ENCODE results near the gene IFNK.

Gene IFNK

DNA sequence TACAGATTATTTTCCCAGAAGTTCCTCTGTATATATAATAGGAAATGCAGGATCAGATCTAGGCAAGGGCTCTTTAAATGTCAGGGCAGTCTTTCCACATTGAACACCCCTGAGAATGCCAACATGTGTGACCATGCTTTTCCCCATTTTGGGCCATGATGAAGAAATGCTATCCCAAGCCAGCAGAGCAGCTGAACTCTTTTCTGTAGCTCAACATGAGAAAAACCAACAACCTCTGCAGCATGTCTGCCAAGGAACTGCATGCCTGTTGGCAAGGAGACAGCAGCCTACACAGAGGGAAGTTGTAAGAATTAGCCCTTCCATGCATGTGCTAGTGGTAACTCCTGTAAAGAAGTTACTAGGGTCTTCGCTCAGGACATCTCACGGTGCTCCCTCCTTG, 9.5 kb upstream of the IFNK start:
- no peak for DNase-seq

DNA sequence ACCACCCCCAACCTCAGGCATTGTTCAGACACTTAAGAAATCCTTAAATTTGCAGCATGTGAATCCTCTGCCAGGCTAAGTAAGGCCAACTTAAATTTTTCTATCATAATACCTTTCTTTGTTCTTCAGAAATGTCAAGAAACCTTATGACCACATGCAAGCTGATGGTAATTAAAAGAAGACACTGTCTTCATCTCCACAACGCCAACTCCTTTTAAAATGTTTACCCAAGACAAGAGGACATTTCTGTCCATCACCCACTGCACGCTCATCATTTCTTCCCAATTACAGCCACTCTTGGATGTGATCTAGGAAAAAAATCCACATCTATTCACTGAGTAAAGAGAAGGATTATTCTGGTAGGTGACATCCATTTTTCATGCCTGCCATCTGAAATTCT, 6.1 kb upstream of the IFNK start:
- no peak for DNase-seq

DNA sequence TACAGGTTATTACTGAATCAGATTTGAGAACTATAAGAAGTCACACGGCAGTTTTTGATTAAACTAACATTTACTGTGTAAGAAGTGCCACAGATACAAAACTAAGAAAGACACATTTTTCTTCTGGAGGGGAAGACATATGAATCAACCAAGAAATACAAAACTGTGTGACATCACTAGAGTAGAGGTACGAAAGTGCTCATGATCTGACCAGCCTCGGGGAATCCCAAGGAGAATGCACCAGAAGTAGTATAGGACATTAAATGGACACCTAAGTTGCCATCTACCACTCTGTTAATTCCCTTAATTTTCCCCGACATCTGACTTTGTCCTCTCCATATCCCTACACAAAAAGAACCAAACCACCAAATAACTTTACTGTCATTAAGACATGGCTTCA, 5.3 kb upstream of the IFNK start:
- no peak for DNase-seq

DNA sequence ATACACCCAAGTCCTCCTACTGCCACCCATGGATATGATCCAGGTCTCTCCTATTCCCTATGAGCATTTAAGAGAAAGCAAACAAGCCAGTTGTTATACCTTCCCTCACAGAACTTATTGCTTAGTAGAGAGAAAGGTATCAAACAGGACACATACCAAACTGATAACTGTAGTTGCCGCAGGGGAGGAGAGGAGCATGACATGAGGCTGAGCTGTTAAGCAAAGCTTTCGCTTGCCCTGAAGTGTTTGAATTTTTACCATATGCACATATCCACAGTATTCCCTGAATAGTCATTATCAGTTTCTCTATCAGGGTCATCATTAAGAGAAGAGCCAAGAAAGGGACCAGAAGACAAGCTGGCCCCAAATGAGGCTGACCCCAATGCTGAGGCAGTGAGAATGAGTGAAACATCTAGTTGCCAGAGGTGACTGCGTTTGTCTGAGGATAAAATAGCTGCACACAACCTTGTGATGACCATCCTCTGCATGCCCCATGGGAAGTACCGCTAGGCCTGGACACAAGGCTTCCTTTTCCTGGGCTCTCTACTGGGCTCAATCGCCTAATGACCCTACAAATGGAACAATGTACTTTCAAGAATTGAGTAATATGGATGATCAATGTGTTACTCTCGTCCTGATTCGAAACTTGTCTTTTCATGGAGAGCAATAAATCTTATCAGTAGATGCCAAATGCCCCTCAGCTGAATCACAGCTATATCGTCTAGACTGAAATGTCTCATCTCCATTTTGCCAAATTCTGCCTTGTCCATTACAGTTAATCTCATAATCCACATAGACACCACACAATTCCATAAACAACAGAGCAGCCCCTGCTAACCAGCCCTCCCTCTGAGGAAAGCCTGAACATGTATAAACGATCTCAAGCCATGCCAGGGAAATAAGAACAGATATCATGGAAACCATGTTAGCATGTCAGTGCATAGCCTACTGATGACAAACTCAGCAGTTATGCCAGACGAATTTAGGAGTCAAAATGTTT, 4.3 kb upstream of the IFNK start:
- DNase-seq = no peak

DNA sequence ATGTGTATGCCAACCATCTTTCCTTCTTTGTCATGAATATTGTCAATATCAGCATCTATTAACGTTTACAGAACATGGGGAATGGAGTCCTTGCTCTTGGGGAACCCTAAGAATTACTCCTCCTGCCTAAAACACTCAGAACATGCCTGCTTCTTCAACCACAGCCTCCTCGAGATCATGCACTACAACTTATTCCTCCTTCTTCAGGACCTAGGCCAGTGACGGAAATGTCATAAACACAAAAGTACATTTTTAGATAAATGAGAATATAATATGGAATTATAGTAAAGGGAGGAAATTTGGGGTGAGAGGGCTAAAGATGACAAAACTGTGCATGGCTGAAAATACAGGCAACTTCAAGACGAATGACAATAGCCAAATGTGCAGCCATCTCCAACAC, 3.1 kb upstream of the IFNK start:
- DNase-seq = no peak

DNA sequence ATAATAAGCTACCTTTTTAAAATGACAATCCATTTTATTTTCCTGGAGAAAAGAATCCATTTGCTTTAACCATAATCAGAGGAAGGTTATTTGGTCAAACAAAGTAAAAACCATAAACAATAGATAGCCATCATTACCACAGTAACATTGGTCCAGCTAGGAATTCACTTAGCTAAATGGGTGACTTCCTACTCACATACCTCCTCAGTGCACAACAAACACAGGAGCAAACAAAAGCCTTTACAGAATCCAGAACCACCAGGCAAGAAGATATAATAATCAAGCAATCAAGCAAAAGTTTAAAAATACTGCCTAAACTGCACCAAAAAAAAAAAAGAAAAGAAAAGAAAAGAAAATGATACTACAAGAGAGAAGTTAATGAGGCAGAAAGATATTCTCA, 949 bp upstream of the IFNK start:
- no peak for DNase-seq

DNA sequence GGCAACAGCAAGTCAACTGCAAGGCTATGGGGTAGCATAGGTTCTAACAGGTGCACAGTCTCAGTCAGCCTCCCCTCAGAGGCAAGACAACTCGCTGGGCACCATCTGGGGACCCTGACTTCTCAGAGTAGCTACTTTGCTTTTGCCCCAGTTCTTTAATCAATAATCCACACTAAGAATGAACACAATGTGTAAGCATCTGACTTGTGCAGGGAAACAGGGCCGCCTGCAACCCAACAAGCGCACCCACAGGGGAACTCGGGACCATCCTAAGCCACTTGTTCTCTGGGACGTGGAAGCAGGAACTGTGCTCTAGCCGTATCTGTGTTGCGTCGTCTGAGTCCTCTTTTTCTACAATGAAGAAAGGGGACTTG, 3.6 kb downstream of the IFNK start:
- no peak for DNase-seq

DNA sequence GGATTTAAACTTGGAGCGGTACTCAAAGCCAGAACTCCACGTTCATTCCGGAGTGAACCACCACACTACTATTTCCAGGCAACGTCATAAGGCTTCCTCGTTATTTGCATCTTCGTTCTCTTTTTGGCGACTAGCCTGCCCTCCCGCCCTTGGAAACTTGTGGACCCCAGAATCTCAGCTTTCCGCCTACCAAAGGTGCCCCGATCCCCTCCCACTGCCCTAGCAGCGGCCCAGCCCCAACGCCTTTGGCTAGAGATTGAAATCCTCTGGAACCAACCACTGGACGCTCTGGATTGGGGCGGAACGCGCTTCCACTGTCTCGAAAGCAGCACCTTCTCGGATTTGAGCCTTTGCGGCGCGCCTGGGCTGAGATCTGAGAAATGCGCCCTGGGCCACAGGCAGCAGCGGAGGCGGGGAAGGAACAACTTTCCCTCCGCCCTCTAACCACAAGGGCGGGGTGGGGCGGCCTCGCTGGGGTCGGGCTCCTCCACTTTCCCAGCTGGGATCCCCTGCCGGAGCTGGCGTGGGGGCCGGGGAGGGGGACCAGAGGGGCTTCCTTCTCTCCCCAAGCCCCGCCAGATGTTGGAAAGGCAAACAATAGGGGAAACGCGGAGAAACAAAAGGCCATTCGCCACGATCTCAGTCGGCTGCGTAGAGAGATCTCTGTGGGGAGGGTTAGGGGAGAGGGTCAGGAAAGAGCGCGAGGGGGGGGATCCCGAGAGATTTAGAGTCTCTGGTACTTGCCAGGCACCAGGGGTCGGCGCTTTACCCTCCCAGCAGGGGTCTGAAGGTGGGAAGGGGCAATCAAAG, 4.2 kb downstream of the IFNK start:
- DNase-seq = peak; percentile 42

DNA sequence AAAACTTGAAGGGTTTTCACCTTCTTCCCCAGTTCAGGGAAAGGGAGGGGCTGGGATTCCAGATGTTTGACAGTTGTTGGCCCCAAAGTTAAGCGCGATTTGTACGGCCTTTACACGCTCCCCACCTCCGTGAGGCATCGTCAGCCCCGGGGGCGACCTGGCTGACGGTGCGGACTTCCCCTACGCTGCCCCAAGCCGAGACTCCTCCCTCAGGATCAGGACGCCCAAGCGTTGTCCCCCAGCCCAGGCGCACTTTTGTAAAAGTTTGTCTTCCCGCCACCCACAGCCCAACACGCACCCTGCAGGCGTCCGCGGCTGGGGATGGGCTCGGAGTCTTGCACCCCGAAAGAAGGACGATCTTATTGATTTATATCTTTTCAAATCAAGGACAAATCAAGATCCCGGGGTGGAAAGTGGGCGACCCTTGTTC, 4.8 kb downstream of the IFNK start:
- peak; percentile 47 for DNase-seq

DNA sequence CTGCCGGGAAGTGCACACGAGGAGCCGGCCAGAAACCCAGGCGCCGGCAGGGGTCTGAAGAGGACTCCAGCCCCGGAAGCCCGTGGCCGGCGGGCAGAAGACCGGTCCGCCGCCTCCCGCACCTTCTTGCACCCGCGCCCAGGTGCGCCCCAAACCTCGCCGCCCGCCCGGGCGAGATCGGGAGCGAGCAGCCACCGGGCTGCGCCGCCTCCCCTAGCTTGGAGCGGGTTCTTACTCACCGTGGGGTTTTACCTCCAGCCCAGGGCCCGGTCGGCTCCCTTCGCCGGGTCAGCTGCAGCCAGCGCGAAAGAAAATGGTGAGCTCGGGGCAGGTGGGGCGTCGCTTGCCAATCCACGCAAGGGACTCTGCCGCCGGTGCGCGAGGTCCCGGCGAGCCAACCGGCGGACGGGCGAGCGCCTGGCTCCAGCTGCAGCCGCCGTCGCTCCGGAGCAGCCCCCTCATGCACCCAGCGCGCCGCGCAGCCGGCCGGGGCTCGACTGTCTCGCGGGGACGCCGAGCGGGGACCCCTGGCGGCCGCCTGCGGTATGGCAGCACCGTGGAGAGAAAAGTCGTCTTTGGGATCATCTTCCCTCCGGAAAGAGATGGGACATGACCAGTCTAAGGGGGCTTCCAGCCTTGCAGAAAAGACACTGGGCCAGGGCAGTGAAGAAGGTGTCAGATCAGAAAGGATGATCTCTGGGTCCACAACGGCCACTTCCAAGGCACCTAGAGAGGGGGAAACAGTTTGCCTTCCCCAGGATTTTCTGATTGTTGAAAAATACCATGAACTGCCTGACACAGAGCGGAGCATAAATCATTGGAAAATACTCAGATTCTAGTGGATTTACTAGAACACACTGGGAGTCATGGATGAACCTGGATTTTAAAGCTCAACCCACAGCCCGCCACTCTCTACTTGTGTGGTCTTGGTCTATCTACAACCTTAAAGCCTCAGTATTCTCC, 5.5 kb downstream of the IFNK start, which contains the start of gene MOB3B:
Gene MOB3B, minus strand, starts transcription at position 499 of the 963 bp plus-strand sequence. CDS start 74,264 bp downstream, outside the sequence.
- peak; percentile 78 for DNase-seq

DNA sequence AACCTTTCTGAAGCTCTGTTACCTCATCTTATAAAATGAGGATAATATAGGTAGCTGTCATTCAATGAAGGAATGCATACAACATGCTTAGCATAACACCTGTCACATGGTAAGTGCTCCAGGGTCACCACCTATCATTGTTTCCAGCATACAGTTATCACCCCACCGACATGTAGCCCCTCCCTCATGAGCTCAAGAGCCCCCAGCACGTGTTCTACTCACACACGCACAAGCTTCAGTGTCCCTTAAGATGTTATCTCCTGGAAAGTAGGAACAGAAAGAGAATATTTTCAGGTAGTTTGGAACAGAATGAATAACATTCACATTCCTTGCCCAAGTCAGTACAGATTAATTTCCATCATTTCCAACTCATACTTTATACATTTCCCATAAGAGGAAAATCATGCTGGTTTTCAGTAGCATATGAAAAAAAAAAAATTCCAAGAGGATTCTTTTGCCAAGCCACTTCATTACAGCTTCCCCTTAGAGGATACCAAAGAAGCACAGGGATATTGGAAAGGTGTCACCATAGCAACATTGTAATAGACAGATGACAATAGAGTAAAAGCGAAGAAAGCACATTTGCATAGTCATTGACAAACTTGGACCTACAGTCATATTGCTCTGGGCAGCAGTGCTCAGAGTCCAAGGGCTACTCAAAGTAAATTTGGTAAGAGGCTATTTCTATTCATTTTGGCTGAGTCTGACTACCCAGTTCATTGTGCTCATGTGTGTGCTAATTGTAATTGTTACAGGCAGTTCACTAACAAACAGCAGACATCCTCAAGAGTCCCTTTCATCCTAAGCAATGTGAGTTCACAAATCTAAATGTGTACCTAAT, 7.0 kb downstream of the IFNK start:
- DNase-seq = no peak

DNA sequence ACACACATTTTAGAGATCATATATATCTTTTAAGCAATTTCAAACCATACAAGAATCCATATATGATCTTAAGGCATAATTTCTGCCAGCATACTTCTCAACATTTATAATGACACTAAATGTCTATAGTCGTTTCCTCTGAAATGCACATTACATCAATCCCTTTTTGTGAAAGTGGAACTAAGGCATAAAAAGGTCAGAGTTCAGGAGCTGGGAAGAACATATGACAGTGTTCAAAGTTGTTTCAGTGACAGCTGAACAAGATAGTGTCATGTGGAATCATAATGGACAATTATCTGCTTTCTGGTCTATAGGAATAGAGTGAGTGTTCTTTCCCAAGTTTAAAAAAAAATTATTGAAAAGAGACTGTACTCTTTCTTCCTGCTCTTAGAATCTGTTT, 8.0 kb downstream of the IFNK start:
- no peak for DNase-seq

DNA sequence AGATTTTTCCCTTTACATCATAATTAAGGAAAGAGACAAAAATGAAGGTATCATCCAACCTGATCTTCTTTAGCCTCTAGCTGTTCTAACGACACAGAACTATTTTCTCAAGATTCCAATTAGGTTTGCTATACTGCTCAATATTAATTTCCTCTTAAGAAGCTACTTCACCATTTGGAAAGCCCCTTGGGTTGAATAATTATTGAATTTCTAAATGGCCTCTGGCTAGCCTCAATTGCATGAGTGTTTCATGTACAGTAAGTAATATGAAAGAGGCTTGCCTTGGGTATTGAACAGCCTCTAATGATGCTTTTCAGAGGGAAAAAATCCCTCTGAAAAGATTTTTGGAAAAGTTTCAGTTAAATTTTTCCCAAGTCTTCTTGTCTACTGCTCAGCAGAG, 9.2 kb downstream of the IFNK start:
- no peak for DNase-seq

DNA sequence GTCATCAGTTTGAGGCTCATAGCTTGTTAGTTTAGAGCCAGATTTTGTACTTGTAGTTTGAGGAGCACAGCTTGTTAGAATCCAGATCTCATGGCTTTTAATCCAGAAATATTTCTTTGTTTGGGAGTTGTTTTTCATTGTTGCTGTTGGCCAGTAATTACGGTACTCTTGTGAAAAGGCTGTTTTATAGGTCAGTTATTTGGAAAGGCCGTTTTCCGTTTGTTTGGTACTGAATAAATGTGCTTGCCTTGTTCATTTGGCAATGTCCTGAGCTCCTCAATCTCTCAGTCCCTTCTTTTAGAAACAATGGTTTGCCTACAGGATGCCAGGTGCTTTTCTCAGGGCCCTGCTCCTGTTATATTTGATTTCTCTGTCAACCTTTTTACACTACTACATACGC, 10.0 kb downstream of the IFNK start:
- DNase-seq = no peak

DNA sequence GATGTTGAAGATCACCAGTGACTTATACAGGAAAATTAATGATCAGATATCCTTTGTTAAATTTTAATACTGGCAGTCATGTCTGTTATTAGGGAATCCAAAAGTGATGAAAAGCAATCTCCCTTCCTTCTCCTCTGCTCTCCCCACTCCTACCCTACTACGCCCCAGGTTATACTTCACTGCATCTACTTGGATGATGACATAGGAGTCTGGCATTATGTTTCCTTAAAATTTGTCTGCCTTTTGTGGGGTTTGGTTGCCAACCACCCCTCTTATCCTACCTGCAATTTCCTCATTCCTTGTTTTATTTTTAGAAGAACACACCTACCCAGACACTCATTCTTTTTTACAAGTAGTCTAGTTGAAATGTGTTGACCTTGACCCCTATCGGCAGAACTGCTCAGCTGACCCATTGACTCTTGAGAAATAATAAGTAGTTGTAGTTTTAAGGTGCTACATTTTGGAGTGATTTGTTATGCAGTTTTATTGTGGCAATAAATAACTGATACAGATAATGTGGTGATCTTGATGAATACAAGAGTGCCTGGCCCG, 10.6 kb downstream of the IFNK start:
- DNase-seq = no peak

DNA sequence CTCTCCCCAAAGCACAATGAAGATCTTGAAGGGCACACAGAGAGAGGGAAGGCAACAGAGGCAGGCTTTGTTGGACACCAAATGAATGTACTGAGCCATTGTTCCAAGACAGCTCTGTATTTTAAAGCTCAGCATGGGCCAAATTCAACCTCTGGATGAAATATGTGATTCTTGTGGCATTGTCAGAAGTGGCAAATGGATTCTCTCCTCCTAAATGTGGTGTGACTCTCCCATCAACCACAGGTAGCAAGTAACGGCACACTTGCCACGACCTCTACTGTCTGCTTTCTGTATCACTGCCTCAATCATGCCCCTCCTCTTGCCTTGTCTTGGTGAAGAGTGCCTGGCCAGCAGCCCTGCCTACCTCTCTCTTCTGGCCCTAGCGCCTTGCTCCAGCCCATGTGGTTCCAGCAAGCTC, 11.6 kb downstream of the IFNK start:
- no peak for DNase-seq

DNA sequence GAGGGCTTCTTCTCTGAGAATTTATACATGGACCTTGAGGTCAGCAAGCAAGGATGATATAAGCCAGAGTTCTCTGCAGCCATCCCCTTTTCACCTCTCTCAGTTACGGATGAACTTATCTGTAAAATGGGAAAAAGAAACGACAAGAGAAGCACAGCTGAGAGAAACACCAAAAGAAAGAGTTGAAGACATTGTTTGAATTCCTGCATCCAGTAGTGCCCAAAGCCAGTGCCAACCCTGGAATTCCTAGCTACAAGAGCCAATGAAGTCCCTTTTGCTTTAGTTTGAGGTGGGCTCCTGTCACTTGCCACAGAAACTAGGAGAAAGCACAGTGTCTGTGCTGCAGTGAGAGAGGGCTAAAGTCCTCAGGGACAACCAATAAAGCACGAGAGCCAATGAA, 12.1 kb downstream of the IFNK start:
- DNase-seq = no peak

DNA sequence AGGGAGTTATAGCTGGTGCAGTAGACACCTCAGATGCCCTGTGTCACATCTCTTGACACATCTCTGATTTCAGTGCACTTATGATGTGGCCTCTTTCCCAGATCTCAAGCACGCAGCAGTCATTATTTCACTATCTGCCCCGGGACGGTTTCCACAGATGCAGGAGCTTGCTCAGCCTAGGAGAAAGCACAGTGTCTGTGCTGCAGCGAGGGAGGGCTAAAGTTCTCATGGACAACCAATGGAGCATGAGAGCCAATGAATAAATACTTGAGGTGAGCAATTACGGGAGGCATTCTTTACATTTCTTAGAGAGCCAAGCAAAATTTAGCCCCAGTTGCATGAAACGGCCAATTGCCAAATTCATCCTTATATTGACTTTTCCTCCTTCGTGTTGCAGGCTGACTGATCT, 12.9 kb downstream of the IFNK start:
- DNase-seq = no peak

DNA sequence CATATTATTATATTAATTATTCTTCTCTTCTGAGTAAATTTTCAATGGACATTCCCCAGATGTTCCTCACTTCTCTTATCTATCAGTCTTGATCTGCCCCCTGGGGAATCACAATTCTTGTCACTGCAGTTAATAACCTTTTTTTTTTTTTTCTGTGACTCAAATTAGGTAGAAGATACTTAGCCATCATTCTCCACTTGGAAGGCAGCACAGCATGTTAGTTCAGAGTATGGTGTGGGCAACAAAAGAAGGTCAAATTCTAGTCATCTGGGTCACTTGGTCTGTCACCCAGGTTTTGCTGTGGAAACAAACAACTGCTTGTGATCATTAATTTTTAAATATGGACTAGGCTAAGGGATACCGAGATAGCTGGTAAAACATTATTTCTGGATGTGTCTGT, 13.7 kb downstream of the IFNK start:
- no peak for DNase-seq

DNA sequence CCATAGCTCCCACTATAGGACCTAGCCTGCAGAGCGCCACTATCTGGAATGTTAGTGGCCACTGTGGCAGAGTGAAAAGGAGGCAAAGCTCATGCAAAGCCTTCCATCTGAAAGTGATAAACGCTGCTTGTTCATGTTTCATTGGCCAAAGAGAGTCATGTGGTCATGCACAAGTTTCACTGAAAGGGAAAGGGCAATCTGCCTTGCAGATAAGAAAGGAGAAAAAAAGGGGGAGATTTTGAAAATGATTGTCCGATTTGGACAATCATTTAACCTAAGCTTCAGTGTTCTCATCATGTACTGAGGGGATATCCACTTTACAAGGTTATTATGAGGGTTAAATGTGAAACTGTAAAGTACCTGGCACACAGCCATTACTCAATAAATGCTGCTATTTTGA, 14.6 kb downstream of the IFNK start:
- DNase-seq = no peak

All from RPMI8226 (cell line).